ENCODE measurements around the gene CCDC60. TPM values are rescaled to one million over a fixed set of nuclear protein-coding genes. Genes with fewer than 3 reads are reported as not detected.

Gene CCDC60
- total and polyA plus RNA-seq, 2 donors from 2014 or later = not detected

DNA sequence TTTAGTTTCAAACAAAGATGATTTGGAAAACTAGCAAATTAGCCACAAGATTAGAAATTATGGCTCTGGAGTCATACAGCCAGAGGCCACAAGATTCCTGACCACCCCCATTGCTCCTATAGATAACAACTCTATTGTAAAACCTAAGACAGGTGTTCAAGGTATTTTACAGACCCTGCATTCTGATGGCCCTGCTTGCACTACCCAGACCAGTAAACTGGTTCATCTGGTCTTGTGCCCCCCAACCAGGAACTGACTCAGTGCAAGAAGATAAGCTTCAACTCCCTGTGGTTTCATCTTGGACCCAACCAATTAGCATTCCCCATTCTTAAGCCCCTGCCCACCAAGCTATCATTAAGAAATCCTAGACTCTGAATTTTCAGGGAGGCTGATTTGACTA lies 125.0 kb downstream of the CCDC60 start:
- no peaks in the 10 kb centered on the region for H3K27me3 ChIP-seq (ENCODE audit: control insufficient read depth, insufficient read depth, low read length)
- H3K9ac ChIP-seq (ENCODE audit: low read length in 3 of 3) = no peak overlapping the region
- TF ChIP-seq, protein P1, sequence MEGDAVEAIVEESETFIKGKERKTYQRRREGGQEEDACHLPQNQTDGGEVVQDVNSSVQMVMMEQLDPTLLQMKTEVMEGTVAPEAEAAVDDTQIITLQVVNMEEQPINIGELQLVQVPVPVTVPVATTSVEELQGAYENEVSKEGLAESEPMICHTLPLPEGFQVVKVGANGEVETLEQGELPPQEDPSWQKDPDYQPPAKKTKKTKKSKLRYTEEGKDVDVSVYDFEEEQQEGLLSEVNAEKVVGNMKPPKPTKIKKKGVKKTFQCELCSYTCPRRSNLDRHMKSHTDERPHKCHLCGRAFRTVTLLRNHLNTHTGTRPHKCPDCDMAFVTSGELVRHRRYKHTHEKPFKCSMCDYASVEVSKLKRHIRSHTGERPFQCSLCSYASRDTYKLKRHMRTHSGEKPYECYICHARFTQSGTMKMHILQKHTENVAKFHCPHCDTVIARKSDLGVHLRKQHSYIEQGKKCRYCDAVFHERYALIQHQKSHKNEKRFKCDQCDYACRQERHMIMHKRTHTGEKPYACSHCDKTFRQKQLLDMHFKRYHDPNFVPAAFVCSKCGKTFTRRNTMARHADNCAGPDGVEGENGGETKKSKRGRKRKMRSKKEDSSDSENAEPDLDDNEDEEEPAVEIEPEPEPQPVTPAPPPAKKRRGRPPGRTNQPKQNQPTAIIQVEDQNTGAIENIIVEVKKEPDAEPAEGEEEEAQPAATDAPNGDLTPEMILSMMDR (IDR thresholded peaks at IDR 0.05; ENCODE audit: borderline replicate concordance, extremely low read depth, insufficient read depth) = no peak
- H3K27ac ChIP-seq (ENCODE audit: low read depth in 2 of 2, low read length in 2 of 2) = no peak overlapping the region
- no peak for FAIRE-seq
- peaks cover 0 to 13% (median 0%) of the 10 kb centered on the region in 3 donors for H3K9me3 ChIP-seq (ENCODE audit: control insufficient read depth in 2 of 3, insufficient read depth in 1 of 3, low read length in 3 of 3)
- H3K36me3 ChIP-seq (ENCODE audit: control insufficient read depth in 2 of 3, insufficient read depth in 3 of 3, low read length in 3 of 3) = no peaks in the 10 kb centered on the region
- no peak for DNase-seq
- no peak overlapping the region for H3K4me3 ChIP-seq (ENCODE audit: low read length in 3 of 3)
- intact Hi-C loops (cut with DNase I) = no loop called here
- no peaks in the 10 kb centered on the region for H3K4me1 ChIP-seq (ENCODE audit: control insufficient read depth in 2 of 3, insufficient read depth in 2 of 3, low read depth in 1 of 3, low read length in 3 of 3)

DNA sequence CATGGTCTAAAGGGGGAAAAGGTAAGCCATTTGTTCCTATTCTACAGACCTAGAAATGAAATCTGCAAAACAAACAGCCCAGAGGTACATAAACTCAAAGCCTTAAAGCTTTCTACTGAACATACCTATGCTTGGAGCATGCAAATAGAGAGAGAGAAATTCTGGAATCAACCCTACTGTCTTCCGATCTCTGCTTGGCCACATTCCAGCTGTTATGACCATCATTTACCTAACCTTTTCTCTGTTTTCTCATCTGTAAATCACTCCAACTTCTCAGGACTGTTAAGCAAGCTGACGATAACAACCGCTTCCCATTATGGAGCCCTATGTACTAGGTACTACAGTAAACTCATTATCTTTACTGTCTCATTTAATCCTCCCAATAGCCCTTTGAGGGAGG lies 126.3 kb downstream of the CCDC60 start:
- no peaks in the 10 kb centered on the region for H3K4me1 ChIP-seq (ENCODE audit: control insufficient read depth in 2 of 3, insufficient read depth in 2 of 3, low read depth in 1 of 3, low read length in 3 of 3)
- FAIRE-seq = no peak
- H3K4me3 ChIP-seq (ENCODE audit: low read length in 3 of 3) = no peak overlapping the region
- TF ChIP-seq, protein P1 (IDR thresholded peaks at IDR 0.05; ENCODE audit: borderline replicate concordance, extremely low read depth, insufficient read depth) = no peak
- no peaks in the 10 kb centered on the region for H3K27me3 ChIP-seq (ENCODE audit: control insufficient read depth, insufficient read depth, low read length)
- no peak for DNase-seq
- intact Hi-C loops (cut with DNase I) = no loop called here
- no peak overlapping the region for H3K9ac ChIP-seq (ENCODE audit: low read length in 3 of 3)
- no peaks in the 10 kb centered on the region for H3K36me3 ChIP-seq (ENCODE audit: control insufficient read depth in 2 of 3, insufficient read depth in 3 of 3, low read length in 3 of 3)
- H3K27ac ChIP-seq (ENCODE audit: low read depth in 2 of 2, low read length in 2 of 2) = no peak overlapping the region
- H3K9me3 ChIP-seq (ENCODE audit: control insufficient read depth in 2 of 3, insufficient read depth in 1 of 3, low read length in 3 of 3) = peaks cover 0 to 13% (median 0%) of the 10 kb centered on the region in 3 donors

DNA sequence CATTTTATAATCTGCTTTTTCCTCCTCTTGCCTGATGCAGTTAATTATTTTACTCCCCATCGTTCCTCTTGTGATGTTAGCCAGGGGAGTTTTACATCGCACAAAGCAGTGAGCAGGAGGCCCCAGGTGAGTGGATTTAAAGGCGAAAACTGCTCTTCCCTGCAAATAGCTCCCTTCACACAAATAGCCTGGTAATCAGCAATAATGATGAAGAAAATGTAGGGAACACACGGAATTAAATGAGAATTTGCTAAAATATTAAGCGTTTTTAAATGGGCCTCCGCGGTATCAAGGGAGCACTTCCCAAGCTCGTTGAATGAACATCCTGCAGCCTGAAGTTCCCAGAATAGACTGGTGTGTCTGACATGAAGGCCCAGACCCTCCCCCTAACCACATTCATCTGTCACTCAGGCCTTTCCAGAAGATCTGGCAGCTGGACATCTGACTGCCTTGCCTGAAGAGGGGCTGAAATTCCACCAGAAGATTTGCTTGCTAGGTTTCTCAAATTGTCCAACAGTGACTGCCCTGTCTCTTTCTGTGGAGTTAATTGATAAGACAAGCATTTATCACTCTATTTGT lies 127.2 kb downstream of the CCDC60 start:
- H3K36me3 ChIP-seq (ENCODE audit: control insufficient read depth in 2 of 3, insufficient read depth in 3 of 3, low read length in 3 of 3) = no peaks in the 10 kb centered on the region
- H3K4me1 ChIP-seq (ENCODE audit: control insufficient read depth in 2 of 3, insufficient read depth in 2 of 3, low read depth in 1 of 3, low read length in 3 of 3) = no peaks in the 10 kb centered on the region
- H3K27me3 ChIP-seq (ENCODE audit: control insufficient read depth, insufficient read depth, low read length) = no peaks in the 10 kb centered on the region
- TF ChIP-seq, protein P1 (IDR thresholded peaks at IDR 0.05; ENCODE audit: borderline replicate concordance, extremely low read depth, insufficient read depth) = no peak
- H3K27ac ChIP-seq (ENCODE audit: low read depth in 2 of 2, low read length in 2 of 2) = no peak overlapping the region
- H3K9me3 ChIP-seq (ENCODE audit: control insufficient read depth in 2 of 3, insufficient read depth in 1 of 3, low read length in 3 of 3) = peaks cover 0 to 13% (median 0%) of the 10 kb centered on the region in 3 donors
- FAIRE-seq (no peak), DNase-seq (no peak)
- H3K4me3 ChIP-seq (ENCODE audit: low read length in 3 of 3) = no peak overlapping the region
- intact Hi-C loops (cut with DNase I) = no loop called here
- H3K9ac ChIP-seq (ENCODE audit: low read length in 3 of 3) = no peak overlapping the region

Data from kidney (tissue), 14 donors.